ENCODE results near the gene SPINT3. TPM values are rescaled to one million over a fixed set of nuclear protein-coding genes. Genes with fewer than 3 reads are reported as not detected.

The SPINT3 gene
- polyA plus RNA-seq, 2 of the 4 experiments (the other 2 are of a cell fraction), result not detected

GRCh38 chr20:45470262-45470931 is 45.0 kb downstream of the SPINT3 start:
- CTCF ChIA-PET, result interaction anchor here (0.6 to 1.1 kb wide), 6 partner anchors 10 to 301 kb away, joined by 3 to 5 read pairs (median 3); partner anchors contain the start of gene SYS1
- FAIRE-seq, result no peak
- peaks cover 5% of the 10 kb centered on the region; the same call in 1 of the 3 replicates for H3K9me3 ChIP-seq
- ATAC-seq, result peak; percentile 75 to 86
- H3K27ac ChIP-seq, result peak overlapping the region in 1 of 2 experiments; percentile 20; a peak in 2 of 6 replicates
- peak overlapping the region; percentile 71 for H3K4me2 ChIP-seq
- H3K4me1 ChIP-seq, result peaks cover 8% of the 10 kb centered on the region; the same call in 2 of the 3 replicates
- no peak for TF ChIP-seq JUNB (IDR thresholded peaks at IDR 0.05)
- no peak for TF ChIP-seq CHD2 (IDR thresholded peaks at IDR 0.05; ENCODE audit: low read length, partially characterized antibody)
- no peak for TF ChIP-seq CBX8 (IDR thresholded peaks at IDR 0.05)
- TF ChIP-seq MAX (IDR thresholded peaks at IDR 0.05), result no peak
- TF ChIP-seq, protein P1, sequence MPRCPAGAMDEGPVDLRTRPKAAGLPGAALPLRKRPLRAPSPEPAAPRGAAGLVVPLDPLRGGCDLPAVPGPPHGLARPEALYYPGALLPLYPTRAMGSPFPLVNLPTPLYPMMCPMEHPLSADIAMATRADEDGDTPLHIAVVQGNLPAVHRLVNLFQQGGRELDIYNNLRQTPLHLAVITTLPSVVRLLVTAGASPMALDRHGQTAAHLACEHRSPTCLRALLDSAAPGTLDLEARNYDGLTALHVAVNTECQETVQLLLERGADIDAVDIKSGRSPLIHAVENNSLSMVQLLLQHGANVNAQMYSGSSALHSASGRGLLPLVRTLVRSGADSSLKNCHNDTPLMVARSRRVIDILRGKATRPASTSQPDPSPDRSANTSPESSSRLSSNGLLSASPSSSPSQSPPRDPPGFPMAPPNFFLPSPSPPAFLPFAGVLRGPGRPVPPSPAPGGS (IDR thresholded peaks at IDR 0.05), result no peak
- TF ChIP-seq FOXS1 (CRISPR knock-in tag; IDR thresholded peaks at IDR 0.05), result no peak
- no peak for TF ChIP-seq ZFP36 (IDR thresholded peaks at IDR 0.05; ENCODE audit: borderline replicate concordance, partially characterized antibody)
- no peak for TF ChIP-seq BHLHE40 (IDR thresholded peaks at IDR 0.05; ENCODE audit: low read depth, low read length)
- no peak for TF ChIP-seq USF2 (IDR thresholded peaks at IDR 0.05)
- no peak for TF ChIP-seq PHF8 (IDR thresholded peaks at IDR 0.05; ENCODE audit: borderline replicate concordance, low read depth)
- TF ChIP-seq SREBF2 (IDR thresholded peaks at IDR 0.05), result no peak
- TF ChIP-seq RAD21 (conservative IDR thresholded peaks at IDR 0.05 in 1 of 2, IDR thresholded peaks at IDR 0.05 in 1 of 2), result no peak
- no peak for TF ChIP-seq POLR2AphosphoS2 (conservative IDR thresholded peaks at IDR 0.05; ENCODE audit: low read length)
- TF ChIP-seq HEYL (CRISPR knock-in tag; IDR thresholded peaks at IDR 0.05), result no peak
- TF ChIP-seq FOSB (CRISPR knock-in tag; IDR thresholded peaks at IDR 0.05), result no peak
- no peak for TF ChIP-seq RCOR1 (IDR thresholded peaks at IDR 0.05; ENCODE audit: low read depth, low read length)
- peak overlapping the region; percentile 39 for H3K4me3 ChIP-seq
- POLR2A ChIA-PET, result no interaction called here
- DNase-seq (ENCODE audit: low read depth in 1 of 2, low spot score in 1 of 2), result no peak
- WGBS (ENCODE audit: missing lambda C conversion rate), result 8% methylated on average over 13 of the region's 50 CpGs

GRCh38 chr20:45469336-45470261 is 45.8 kb downstream of the SPINT3 start, which contains the start of gene WFDC2:
Gene WFDC2 (plus strand): TSS chr20:45469753. CDS start chr20:45469782, 29 bp downstream.
- WGBS (ENCODE audit: missing lambda C conversion rate), result 38% methylated on average over 30 of the region's 54 CpGs
- peak; percentile 39 to 63; a peak in 5 of 6 replicates for ATAC-seq

More at GRCh38 chr20:45469336-45470261, 45.8 kb downstream of the SPINT3 start, which contains the start of gene WFDC2:
- FAIRE-seq, result no peak
- peak within 1 kb of the TSS; percentile 39 for H3K4me3 ChIP-seq
- DNase-seq (ENCODE audit: low read depth in 1 of 2, low spot score in 1 of 2), result no peak
- H3K27ac ChIP-seq, result peak within 1 kb of the TSS in 1 of 2 experiments; percentile 20; a peak in 2 of 6 replicates
- H3K9me3 ChIP-seq, result peaks cover 5% of the 10 kb centered on the region; the same call in 1 of the 3 replicates
- ChIA-PET POLR2A (no interaction called here), CTCF (interaction anchor here (0.6 to 1.1 kb wide), 6 partner anchors 9 to 168 kb away, joined by 3 to 5 read pairs (median 3); partner anchors contain the start of gene SYS1)
- peak within 1 kb of the TSS; percentile 71 for H3K4me2 ChIP-seq
- peaks cover 8% of the 10 kb centered on the region; the same call in 2 of the 3 replicates for H3K4me1 ChIP-seq
- TF ChIP-seq MAZ (IDR thresholded peaks at IDR 0.05; ENCODE audit: borderline replicate concordance, low read depth, low read length) (no peak), NFE2L2 (conservative IDR thresholded peaks at IDR 0.05; ENCODE audit: low read length) (no peak), HMGXB4 (CRISPR knock-in tag; IDR thresholded peaks at IDR 0.05; ENCODE audit: borderline replicate concordance) (no peak), HOXA7 (CRISPR knock-in tag; IDR thresholded peaks at IDR 0.05) (no peak)

Measured in A549 (cell line).